ENCODE data around the gene MAP2K1. TPM values are rescaled to one million over a fixed set of nuclear protein-coding genes. Genes with fewer than 3 reads are reported as not detected.

The MAP2K1 gene
- total and polyA plus RNA-seq, 9 of the 15 experiments (the other 6 are each of a cell fraction or from before 2014, with no cell fraction given), result 7.5 to 58.3 (median 30.0) TPM

GRCh38 chr15:66415360-66415759, 28.6 kb downstream of the MAP2K1 start:
- no peak overlapping the region for H3K4me3 ChIP-seq
- intact Hi-C loops (cut with micrococcal nuclease), result no loop called here
- in situ Hi-C loops (cut with MboI), result no loop called here
- peaks cover 7% of the 10 kb centered on the region for H4K20me1 ChIP-seq (replicated peaks; ENCODE audit: control insufficient read depth, insufficient read depth, low read length)
- 0 out of 3 replicates have a peak, but pooled peaks cover 4% of the 10 kb centered on the region for H3K36me3 ChIP-seq (ENCODE audit: control insufficient read depth, insufficient read depth, low read length)
- H2AFZ ChIP-seq (ENCODE audit: low read depth, low read length), result no peak overlapping the region
- CTCF ChIA-PET (ENCODE audit: low intra/inter-chr PET ratio), result no interaction called here
- H3K27me3 ChIP-seq (ENCODE audit: control insufficient read depth in 2 of 2, insufficient read depth in 2 of 2, low read length in 2 of 2), result no peaks in the 10 kb centered on the region
- DNase-seq (ENCODE audit: extremely low read depth in 1 of 4, low spot score in 3 of 4) (no peak), ATAC-seq (no peak), FAIRE-seq (no peak)
- no peak overlapping the region for H3K4me2 ChIP-seq (ENCODE audit: insufficient read depth, low read length)
- H3K9me3 ChIP-seq (replicated peaks; ENCODE audit: control insufficient read depth, insufficient read depth, low read depth, low read length), result no peaks in the 10 kb centered on the region
- peaks cover 79% of the 10 kb centered on the region for H3K79me2 ChIP-seq (ENCODE audit: control insufficient read depth, insufficient read depth, low read length)
- no peak overlapping the region for H3K9ac ChIP-seq (ENCODE audit: insufficient read depth in 1 of 2, low read depth in 2 of 2, low read length in 2 of 2)
- BruUV-seq (replicated peaks), result no TSS peak
- no peaks in the 10 kb centered on the region for H3K9me1 ChIP-seq (ENCODE audit: control insufficient read depth, insufficient read depth, low read length)
- no peaks in the 10 kb centered on the region; a peak in 1 of 5 replicates for H3K4me1 ChIP-seq (replicated peaks in 1 of 2; ENCODE audit: control insufficient read depth in 2 of 2, insufficient read depth in 2 of 2, low read length in 2 of 2)
- POLR2A ChIA-PET, result interaction anchor here (0.8 to 1.1 kb wide), 2 partner anchors 12 to 13 kb away, joined by 3 to 7 read pairs; no protein-coding TSS in a partner anchor
- TF ChIP-seq FOXK2 (conservative IDR thresholded peaks at IDR 0.05 in 1 of 2, IDR thresholded peaks at IDR 0.05 in 1 of 2; ENCODE audit: low read depth in 2 of 2) (no peak), CUX1 (CRISPR knock-in tag; IDR thresholded peaks at IDR 0.05) (no peak), DPF2 (IDR thresholded peaks at IDR 0.05) (no peak), TGIF2 (CRISPR knock-in tag; IDR thresholded peaks at IDR 0.05) (no peak), FOXJ2 (tag; IDR thresholded peaks at IDR 0.05) (no peak), ZNF165 (CRISPR knock-in tag; IDR thresholded peaks at IDR 0.05; ENCODE audit: borderline replicate concordance) (no peak), CCNT2 (IDR thresholded peaks at IDR 0.05; ENCODE audit: borderline replicate concordance, extremely low read depth, insufficient read length, low read depth, low read length) (no peak), BRD9 (IDR thresholded peaks at IDR 0.05; ENCODE audit: low read depth, partially characterized antibody) (no peak)
- H3K27ac ChIP-seq (ENCODE audit: extremely low read depth, low read depth, low read length), result no peak overlapping the region
